Endodermal cell (in vitro differentiated cells): ENCODE data around the gene RGS19. TPM values are rescaled to one million over a fixed set of nuclear protein-coding genes. Genes with fewer than 3 reads are reported as not detected.

Experiments
- DNase-seq: peaks from one replicate; pipeline ENCODE4 v3.0.0-alpha.2; 2017
- H3K27ac ChIP-seq: 2 replicates; pipeline ENCODE4 v1.5.1; 2013; ENCODE audit warnings: mild to moderate bottlenecking, low read depth, low read length, moderate library complexity
- H3K27me3 ChIP-seq: 2 replicates; pipeline ENCODE4 v1.6.1; 2013; ENCODE audit warnings: mild to moderate bottlenecking, low read length, moderate library complexity; ENCODE audit not compliant: insufficient read depth, control insufficient read depth, poor library complexity, severe bottlenecking
- H3K36me3 ChIP-seq: 2 replicates; pipeline ENCODE4 v1.7.0; 2013; ENCODE audit warnings: mild to moderate bottlenecking, low read length, moderate library complexity; ENCODE audit not compliant: control insufficient read depth, insufficient read depth
- H3K4me1 ChIP-seq: one replicate; pipeline ENCODE4 v1.7.0; 2013; ENCODE audit warnings: low read length; ENCODE audit not compliant: control insufficient read depth, insufficient read depth
- H3K4me3 ChIP-seq: 2 replicates; pipeline ENCODE4 v1.5.1; 2013; ENCODE audit warnings: mild to moderate bottlenecking, low read length, moderate library complexity
- H3K9ac ChIP-seq: 2 replicates; pipeline ENCODE4 v1.6.1; 2013; ENCODE audit warnings: mild to moderate bottlenecking, low read length, moderate library complexity; ENCODE audit not compliant: poor library complexity, severe bottlenecking; ENCODE audit errors: extremely low read depth
- H3K9me3 ChIP-seq: 2 replicates; pipeline ENCODE4 v1.6.1; 2013; ENCODE audit warnings: mild to moderate bottlenecking, low read length, moderate library complexity; ENCODE audit not compliant: control insufficient read depth
- H3K27ac Mint-ChIP-seq: 2 replicates; pipeline ENCODE4 v1.8.0; 2020; ENCODE audit warnings: mixed read lengths
- H3K27me3 Mint-ChIP-seq: 2 replicates; pipeline ENCODE4 v1.8.0; 2021; ENCODE audit warnings: mild to moderate bottlenecking, mixed read lengths; ENCODE audit not compliant: insufficient read depth
- H3K36me3 Mint-ChIP-seq: 2 replicates; pipeline ENCODE4 v1.8.0; 2020; ENCODE audit warnings: low read depth, mixed read lengths
- H3K4me1 Mint-ChIP-seq: 2 replicates; pipeline ENCODE4 v1.8.0; 2020; ENCODE audit warnings: mixed read lengths
- H3K4me3 Mint-ChIP-seq: 2 replicates; pipeline ENCODE4 v1.8.0; 2020; ENCODE audit warnings: mild to moderate bottlenecking, moderate library complexity, mixed read lengths
- H3K9me3 Mint-ChIP-seq: 2 replicates; pipeline ENCODE4 v1.8.0; 2020; ENCODE audit warnings: mild to moderate bottlenecking, mixed read lengths
- WGBS, 2 experiments: methylation state at CpG; one replicate each; pipeline versions ENCODE4 v1.1.5 to v1.1.7; 2013; ENCODE audit warnings: missing lambda C conversion rate in 2 of 2, mixed read lengths in 1 of 2; ENCODE audit not compliant: insufficient coverage in 1 of 2, insufficient read length in 1 of 2; 5-methylcytosine and 5-hydroxymethylcytosine counted together
- total RNA-seq, 2 donors: library from RNA; stranded (reverse); fragmentation: NEBNext Ultra II Directional in 1 of 2; extraction: Animal tissue kit (Norgen Biotek cat#: 25700) in 1 of 2; gene quantifications; 2 replicates in 1 of 2; 3 replicates in 1 of 2; pipeline ENCODE4 v1.2.1, GENCODE V29; 2021
- TF ChIP-seq, protein P1 (sequence below): fragments of 200-600 bp; sonication (generic); conservative IDR thresholded peaks from 2 replicates; pipeline ENCODE4 v1.5.0; 2021; ENCODE audit warnings: antibody characterized with exemption, mild to moderate bottlenecking

RGS19 gene
- total RNA-seq, 2 donors from 2014 or later: 14.6 to 15.8 TPM

DNA sequence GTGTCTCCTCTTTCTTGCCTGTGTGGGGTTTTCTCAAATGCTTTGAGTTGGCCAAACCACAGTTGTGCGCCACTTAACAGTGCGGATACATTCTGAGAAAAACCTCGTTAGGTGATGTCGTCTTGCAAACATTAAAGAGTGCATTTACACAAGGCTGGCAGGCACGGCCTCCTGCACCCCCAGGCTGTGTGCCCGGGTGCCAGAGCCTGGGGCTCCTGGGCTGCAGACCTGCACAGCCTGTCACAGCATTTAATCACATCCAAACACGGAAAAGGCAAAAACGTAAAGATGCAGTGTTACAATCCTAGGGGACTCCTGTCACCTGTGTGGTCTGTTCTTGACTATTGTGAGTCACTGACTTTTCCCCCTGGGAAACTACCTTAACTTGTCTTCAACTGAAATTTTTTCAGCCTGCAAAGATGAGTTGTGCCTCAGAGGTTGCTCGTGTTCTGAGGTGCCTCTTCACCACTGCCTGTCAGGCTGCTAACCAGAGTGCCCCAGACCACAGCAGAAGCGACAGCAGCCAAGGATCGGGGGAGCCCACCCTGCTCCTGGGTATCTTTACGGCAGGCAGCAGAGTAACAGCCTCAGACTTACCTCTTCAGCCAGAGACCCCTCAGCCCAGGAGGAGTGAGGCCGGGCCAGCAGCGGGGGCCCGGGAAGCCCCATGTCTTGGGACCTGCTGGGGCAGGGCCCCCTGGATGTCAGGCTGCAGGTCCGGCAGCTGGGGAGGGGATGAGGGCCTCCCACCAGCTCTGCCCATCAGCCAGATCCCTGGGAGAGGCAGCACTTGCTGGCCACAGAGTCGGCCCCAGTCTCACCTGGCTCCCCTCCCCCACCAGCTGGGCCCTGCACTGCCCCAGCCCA lies 44.0 kb downstream of the RGS19 start:
- Histone ChIP-seq H3K4me1 (peaks cover 22% of the 10 kb centered on the region), H3K9me3 (no peaks in the 10 kb centered on the region), H3K36me3 (peaks cover 12% of the 10 kb centered on the region), H3K4me3 (no peak overlapping the region), H3K9ac (no peak overlapping the region), H3K27ac (no peak overlapping the region), H3K27me3 (peaks cover 23% of the 10 kb centered on the region)
- DNase-seq: peak; percentile 66
- TF ChIP-seq, protein P1, sequence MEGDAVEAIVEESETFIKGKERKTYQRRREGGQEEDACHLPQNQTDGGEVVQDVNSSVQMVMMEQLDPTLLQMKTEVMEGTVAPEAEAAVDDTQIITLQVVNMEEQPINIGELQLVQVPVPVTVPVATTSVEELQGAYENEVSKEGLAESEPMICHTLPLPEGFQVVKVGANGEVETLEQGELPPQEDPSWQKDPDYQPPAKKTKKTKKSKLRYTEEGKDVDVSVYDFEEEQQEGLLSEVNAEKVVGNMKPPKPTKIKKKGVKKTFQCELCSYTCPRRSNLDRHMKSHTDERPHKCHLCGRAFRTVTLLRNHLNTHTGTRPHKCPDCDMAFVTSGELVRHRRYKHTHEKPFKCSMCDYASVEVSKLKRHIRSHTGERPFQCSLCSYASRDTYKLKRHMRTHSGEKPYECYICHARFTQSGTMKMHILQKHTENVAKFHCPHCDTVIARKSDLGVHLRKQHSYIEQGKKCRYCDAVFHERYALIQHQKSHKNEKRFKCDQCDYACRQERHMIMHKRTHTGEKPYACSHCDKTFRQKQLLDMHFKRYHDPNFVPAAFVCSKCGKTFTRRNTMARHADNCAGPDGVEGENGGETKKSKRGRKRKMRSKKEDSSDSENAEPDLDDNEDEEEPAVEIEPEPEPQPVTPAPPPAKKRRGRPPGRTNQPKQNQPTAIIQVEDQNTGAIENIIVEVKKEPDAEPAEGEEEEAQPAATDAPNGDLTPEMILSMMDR: no peak
- 86 to 93% methylated on average over 15 to 17 of the region's 17 CpGs for WGBS, 2 experiments
- H3K27me3 Mint-ChIP-seq: peaks cover 15% of the 10 kb centered on the region
- H3K4me1 Mint-ChIP-seq: peaks cover 24% of the 10 kb centered on the region
- H3K27ac Mint-ChIP-seq: peak overlapping the region; percentile 78
- H3K9me3 Mint-ChIP-seq: no peaks in the 10 kb centered on the region
- peaks cover 31% of the 10 kb centered on the region for H3K36me3 Mint-ChIP-seq
- no peak overlapping the region for H3K4me3 Mint-ChIP-seq

DNA sequence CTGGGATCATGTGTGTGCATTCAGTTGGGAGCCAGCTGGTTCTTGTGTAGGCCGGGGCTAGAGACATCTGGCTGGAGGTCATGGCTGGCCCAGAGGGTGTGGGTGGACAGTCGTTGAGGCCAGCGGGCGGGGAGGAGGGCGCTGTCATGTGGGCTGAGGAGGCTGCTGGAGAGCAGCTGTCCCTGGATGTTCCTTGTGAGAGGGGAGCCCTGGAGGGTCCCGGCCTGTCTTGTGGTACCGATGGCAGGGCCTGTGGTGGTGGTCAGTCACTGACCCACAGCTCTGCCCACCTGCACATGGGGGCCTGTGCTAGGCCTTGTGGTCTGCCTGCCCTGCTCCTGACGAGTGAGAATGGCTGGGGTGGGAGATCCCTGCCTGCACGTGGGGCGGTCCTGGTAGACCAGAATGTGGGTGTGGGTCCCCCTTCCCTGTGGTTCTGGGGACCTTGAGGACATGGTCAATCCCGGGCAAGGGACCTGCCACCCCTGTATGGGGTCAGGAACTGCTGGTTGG lies 45.3 kb downstream of the RGS19 start:
- H3K9me3 ChIP-seq: no peaks in the 10 kb centered on the region
- TF ChIP-seq, protein P1: no peak
- peaks cover 23% of the 10 kb centered on the region for H3K36me3 ChIP-seq
- H3K4me3 ChIP-seq: no peak overlapping the region
- H3K4me3 Mint-ChIP-seq: no peak overlapping the region
- no peak overlapping the region for H3K27ac Mint-ChIP-seq
- WGBS, 2 experiments: 92 to 94% methylated on average over 5 to 11 of the region's 11 CpGs
- no peak overlapping the region for H3K27ac ChIP-seq
- H3K9ac ChIP-seq: no peak overlapping the region
- peaks cover 10% of the 10 kb centered on the region for H3K27me3 ChIP-seq
- no peak for DNase-seq
- H3K9me3 Mint-ChIP-seq: no peaks in the 10 kb centered on the region
- peaks cover 41% of the 10 kb centered on the region for H3K36me3 Mint-ChIP-seq
- peaks cover 22% of the 10 kb centered on the region for H3K4me1 ChIP-seq
- H3K4me1 Mint-ChIP-seq: peaks cover 33% of the 10 kb centered on the region
- H3K27me3 Mint-ChIP-seq: peaks cover 6% of the 10 kb centered on the region

DNA sequence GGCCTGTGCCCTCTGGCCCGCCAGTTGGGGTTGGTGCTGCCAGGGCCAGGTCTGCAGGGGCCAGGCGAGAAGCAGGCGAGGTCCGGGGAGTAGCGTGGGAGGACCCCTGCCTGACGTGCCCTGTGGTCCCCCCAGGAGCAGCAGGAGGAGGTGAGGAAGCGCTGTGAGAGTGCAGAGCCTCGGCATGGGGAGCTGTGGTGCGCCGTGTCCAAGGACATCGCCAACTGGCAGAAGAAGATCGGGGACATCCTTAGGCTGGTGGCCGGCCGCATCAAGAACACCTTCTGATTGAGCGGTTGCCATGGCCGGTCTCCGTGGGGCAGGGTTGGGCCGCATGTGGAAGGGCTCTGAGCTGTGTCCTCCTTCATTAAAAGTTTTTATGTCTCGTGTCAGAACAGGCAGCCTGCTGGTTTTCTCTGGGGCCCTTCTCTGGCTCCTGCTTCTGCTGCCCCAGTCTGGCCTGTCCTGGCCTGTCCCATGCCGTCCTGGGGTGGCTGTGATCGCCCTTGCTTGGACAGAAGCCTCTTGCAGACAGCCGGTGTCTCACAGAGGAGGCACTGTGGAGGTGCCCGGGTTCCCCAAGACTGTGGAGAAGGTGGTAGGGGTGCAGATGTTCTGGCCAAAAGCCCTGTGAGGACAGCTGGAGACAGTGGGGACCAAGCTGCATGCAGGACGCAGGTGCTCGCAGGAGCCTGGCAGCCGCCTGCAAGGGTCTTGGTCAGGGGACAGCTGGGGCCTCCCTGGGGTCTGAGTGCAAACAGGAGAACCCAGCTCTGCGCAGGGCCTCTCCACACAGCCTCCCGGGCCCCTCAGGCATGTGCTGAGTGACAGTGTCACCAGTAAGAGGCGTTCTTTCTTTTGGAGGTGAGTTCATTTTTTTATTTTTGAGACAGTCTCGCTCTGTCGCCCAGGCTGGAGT lies 46.4 kb downstream of the RGS19 start:
- peaks cover 22% of the 10 kb centered on the region for H3K4me1 ChIP-seq
- Mint-ChIP-seq H3K9me3 (no peaks in the 10 kb centered on the region), H3K4me1 (peaks cover 33% of the 10 kb centered on the region), H3K4me3 (no peak overlapping the region), H3K27ac (no peak overlapping the region), H3K27me3 (peaks cover 6% of the 10 kb centered on the region), H3K36me3 (peaks cover 46% of the 10 kb centered on the region)
- no peak overlapping the region for H3K9ac ChIP-seq
- H3K9me3 ChIP-seq: no peaks in the 10 kb centered on the region
- no peak overlapping the region for H3K27ac ChIP-seq
- H3K27me3 ChIP-seq: peaks cover 1% of the 10 kb centered on the region
- no peak overlapping the region for H3K4me3 ChIP-seq
- DNase-seq: no peak
- 93 to 97% methylated on average over 18 to 31 of the region's 31 CpGs for WGBS, 2 experiments
- peaks cover 28% of the 10 kb centered on the region for H3K36me3 ChIP-seq
- TF ChIP-seq, protein P1: no peak
